GM21825 (cell line): ENCODE data around the gene TANK.
A peak's percentile ranks its signal among the peaks of the same experiment; 100 is the strongest.
"Not testable (repeated sequence)": the region's sequence is repeated elsewhere in the genome, so short reads cannot be mapped to it uniquely, and the experiment has no call there.

ENCODE experiments used
- ATAC-seq: cut with Tn5 transposase; IDR thresholded peaks from one replicate; pipeline ENCODE4 v1.9.1; 2021; ENCODE audit warnings: mild to moderate bottlenecking, moderate library complexity; ENCODE audit not compliant: unreplicated experiment

Gene TANK

DNA sequence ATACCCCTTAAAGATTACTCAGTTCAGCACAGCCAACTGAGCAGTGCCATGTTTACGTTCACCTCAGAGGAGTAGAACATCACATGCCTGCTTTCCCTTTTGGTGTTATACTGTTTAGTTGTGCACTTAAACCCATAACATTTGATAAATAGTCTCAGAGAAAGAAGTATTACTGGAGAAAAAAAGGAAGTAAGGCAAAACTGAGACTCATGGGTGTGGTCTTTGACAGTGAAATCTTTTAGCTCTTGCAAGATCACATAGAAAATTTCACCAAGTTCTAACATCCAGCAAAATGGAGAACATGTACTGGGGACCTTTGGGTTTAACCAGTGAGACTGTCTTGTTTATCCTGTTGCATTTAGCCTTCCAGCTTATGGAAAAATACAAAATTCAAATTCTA, 5.6 kb downstream of the TANK start:
- ATAC-seq = no peak

- ATAC-seq = peak; percentile 82
Observed at GRCh38 chr2:161166538-161167409, 6.5 kb downstream of the TANK start.

- no peak for ATAC-seq
Observed at GRCh38 chr2:161169335-161169734, 9.1 kb downstream of the TANK start.

DNA sequence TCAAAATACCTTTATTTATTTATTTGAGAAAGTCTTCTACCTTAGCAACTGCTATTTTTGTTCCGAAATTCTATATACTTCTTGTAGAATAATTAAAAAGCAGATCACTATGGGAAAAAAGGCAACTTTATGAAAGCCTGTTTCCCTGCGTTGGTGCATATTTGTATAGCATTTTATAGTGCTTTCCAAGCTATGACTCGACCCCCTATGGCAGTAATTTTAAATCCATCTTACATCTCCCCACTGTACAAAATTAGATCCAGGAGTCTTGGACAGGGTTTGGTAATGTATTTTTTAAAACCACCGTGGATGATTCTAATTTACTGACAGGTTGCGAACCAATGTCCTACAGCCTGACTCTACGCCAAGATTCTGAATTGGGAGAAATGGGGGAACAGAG, 10.1 kb downstream of the TANK start:
- no peak for ATAC-seq

- no peak for ATAC-seq
Observed at GRCh38 chr2:161170958-161171932, 11.0 kb downstream of the TANK start.

GRCh38 chr2:161172901-161173540, 12.8 kb downstream of the TANK start:
- ATAC-seq = no peak

- no peak for ATAC-seq
Observed at GRCh38 chr2:161173541-161174194, 13.4 kb downstream of the TANK start.

DNA sequence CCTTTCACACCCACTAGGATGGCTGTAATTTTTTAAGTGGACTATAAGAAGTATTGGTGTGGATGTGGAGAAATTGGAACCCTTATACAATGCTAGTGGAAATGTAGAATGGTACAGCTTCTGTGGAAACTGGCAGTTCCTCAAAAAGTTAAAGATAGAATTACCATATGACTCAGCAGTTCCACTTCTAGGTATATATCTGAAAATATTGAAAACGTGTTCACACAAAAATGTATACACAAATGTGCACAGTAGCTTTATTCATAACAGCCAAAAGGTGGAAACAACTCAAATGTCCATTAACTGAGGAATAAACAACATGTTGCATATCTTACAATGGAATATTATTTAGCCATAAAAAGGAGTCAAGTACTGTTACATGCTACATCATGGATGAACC, 17.7 kb downstream of the TANK start:
- no peak for ATAC-seq

- ATAC-seq = no peak
Observed at GRCh38 chr2:161178756-161179155, 18.5 kb downstream of the TANK start.

DNA sequence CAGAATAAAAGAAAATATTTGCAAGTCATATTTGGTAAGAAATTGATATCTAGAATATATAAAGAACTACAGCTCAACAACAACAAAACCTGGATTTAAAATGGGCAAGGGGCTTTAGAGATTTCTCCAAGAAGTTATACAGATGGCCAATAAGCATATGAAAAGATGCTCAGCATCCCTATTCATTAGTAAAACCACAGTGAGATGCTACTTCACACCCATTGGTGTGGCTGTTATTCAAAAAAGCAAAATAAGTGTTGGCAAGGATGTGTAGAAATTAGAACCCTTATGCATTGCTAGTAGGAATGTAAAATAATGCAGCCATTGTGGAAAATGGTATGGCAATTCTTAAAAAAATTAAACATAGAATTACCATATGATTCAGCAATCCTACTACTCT, 29.8 kb downstream of the TANK start:
- ATAC-seq = no peak

GRCh38 chr2:161195602-161196001, 35.4 kb downstream of the TANK start:
- ATAC-seq = not testable (repeated sequence)

DNA sequence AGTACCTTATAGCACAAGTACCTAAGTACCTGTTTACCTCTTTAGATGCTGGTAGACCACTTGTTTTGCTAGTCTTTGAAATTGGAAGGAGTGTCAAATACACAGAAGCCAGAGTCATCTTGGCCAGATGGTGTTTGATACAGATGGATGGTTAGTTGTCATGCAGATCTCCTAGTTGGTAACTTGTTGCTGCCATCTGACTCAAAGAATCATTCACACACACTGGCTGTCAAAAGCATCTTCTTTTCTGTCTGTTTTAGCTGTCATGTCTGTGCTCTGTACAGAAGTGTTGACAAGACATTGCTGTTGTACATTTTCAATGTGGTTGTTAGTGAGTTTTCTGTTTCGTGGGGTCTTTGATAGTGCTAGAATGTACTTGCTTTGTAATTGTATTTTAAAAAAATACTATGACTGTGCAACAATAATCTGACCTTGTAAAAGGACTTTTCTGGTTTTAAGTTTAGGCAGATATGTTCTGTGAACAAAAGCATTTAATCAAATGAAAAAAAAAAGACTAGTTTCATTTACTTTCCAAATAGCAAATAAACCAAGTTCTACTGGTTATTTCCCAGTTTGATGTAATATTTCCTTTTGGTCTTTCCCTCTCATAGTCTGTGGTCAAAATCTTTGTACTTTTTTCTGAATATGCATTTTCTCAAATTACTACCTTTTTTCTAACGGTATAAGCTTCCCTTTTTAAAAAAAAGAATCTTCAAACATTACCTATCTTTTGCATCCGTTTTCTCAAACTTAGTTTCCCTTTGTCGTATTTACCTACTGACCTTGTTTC, 39.9 kb downstream of the TANK start:
- peak; percentile 79 for ATAC-seq

GRCh38 chr2:161204846-161205245, 44.6 kb downstream of the TANK start:
- no peak for ATAC-seq

- ATAC-seq = no peak
Observed at GRCh38 chr2:161206471-161207032, 46.3 kb downstream of the TANK start.

GRCh38 chr2:161207941-161208340, 47.7 kb downstream of the TANK start:
- no peak for ATAC-seq

GRCh38 chr2:161208527-161209139, 48.4 kb downstream of the TANK start:
- no peak for ATAC-seq

DNA sequence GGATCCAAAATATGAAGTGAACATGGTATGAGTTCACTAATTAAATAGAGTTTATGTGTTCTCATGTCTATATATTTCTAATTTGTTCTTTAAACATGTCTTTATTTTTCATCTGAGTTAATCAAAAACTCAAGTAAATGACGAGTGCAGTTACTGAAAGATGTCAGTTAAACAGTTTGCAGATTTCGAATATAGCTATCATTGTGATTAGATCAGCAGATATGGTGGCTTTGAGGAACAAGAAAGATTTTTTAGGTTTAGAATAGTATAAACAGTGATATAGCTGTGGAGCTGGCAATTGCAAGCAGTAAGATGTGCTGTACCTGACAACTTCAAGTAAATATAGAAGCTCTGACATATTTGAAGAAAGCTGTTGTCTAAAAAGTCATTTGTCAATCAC, 49.7 kb downstream of the TANK start:
- ATAC-seq = no peak

DNA sequence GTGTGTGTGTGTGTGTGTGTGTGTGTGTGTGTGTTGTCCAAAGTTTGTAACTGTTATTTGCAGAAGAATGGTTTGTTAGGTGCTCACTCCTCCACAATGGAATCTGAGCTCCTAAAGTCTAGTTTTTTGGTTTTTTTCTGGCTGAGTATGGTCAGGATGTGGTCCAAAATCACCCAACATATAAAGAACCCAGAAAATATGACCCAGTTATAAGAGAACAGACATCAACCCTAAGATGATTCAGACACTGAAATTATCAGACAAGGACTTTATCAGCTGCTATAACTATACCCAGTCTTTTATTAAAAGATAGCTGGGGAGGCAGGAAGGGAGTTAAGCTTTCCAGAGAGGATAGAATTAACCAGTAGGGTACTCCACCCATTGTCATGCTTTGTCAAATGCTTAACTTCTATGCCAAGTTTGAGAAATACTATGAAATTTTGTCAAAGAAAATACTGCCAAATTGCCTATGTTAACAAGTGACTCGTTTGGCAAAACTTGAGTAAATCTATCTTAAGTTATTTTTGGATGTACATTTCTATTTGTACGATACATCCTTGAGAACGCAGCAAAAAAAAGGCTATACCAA, 57.5 kb downstream of the TANK start:
- no peak for ATAC-seq

DNA sequence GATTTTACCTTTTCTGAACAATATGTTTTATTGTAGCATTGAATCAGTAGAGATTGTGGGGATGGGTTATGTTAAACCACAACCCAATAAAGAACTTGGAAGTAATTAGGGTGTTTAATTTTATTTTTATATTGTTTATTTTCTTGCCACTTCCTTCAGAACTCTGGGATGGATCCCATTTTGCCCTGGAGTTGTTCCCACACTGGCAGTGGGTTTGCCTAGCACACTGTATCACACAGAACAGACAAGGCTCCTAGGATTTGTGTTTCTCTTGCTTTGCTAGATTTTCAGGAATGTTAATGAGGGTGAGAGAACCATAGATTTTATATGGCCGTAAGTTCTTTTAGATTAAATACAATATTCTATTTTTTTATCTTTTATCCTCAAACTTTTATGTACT, 59.0 kb downstream of the TANK start:
- no peak for ATAC-seq
